IPS-18c (cell line): Measurements from ENCODE around the gene IFITM1.
"Not testable (repeated sequence)": the region's sequence is repeated elsewhere in the genome, so short reads cannot be mapped to it uniquely, and the experiment has no call there.

Experiments used
- H3K4me3 ChIP-seq: 2 replicates; pipeline ENCODE4 v1.7.0; 2013; ENCODE audit warnings: low read depth, mild to moderate bottlenecking, low read length, moderate library complexity; ENCODE audit not compliant: insufficient read depth
- H3K9me3 ChIP-seq: one replicate; pipeline ENCODE4 v1.6.1; 2013; ENCODE audit warnings: mild to moderate bottlenecking, low read length, moderate library complexity; ENCODE audit not compliant: control insufficient read depth, insufficient read depth

The IFITM1 gene

GRCh38 chr11:299951-300735 lies 13.7 kb upstream of the IFITM1 start:
- no peak overlapping the region for H3K4me3 ChIP-seq
- no peaks in the 10 kb centered on the region for H3K9me3 ChIP-seq

- H3K4me3 ChIP-seq = no peak overlapping the region
- no peaks in the 10 kb centered on the region for H3K9me3 ChIP-seq
Observed at GRCh38 chr11:303363-303762, 10.5 kb upstream of the IFITM1 start.

GRCh38 chr11:304061-304506 lies 9.8 kb upstream of the IFITM1 start:
- Histone ChIP-seq H3K4me3 (no peak overlapping the region), H3K9me3 (no peaks in the 10 kb centered on the region)

GRCh38 chr11:304915-305843 lies 8.7 kb upstream of the IFITM1 start:
- Histone ChIP-seq H3K9me3 (no peaks in the 10 kb centered on the region), H3K4me3 (peak overlapping the region; percentile 9)

DNA sequence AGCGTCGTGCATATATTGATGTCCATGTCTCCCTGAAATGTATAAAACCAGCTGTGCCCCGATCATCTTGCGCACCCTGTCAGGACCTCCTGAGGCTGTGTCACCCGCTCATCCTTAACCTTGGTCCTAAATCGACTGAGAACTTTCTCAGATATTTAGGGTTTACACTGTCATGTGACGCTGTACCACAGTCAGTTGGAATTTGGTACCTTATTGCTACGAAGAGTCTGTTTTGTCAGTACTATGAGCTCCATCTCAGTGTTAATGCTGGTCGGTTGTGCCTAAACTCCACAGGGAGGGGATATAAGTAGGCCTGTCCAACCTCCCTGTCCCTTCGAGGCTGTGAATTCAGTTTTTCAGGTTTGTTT lies 8.0 kb upstream of the IFITM1 start:
- H3K4me3 ChIP-seq = peak overlapping the region; percentile 9; the same call in 1 of the 2 replicates

GRCh38 chr11:306645-307371 lies 7.0 kb upstream of the IFITM1 start:
- Histone ChIP-seq H3K9me3 (no peaks in the 10 kb centered on the region), H3K4me3 (no peak overlapping the region)

More for the DNA sequence above, 8.0 kb upstream of the IFITM1 start:
- H3K9me3 ChIP-seq = no peaks in the 10 kb centered on the region

DNA sequence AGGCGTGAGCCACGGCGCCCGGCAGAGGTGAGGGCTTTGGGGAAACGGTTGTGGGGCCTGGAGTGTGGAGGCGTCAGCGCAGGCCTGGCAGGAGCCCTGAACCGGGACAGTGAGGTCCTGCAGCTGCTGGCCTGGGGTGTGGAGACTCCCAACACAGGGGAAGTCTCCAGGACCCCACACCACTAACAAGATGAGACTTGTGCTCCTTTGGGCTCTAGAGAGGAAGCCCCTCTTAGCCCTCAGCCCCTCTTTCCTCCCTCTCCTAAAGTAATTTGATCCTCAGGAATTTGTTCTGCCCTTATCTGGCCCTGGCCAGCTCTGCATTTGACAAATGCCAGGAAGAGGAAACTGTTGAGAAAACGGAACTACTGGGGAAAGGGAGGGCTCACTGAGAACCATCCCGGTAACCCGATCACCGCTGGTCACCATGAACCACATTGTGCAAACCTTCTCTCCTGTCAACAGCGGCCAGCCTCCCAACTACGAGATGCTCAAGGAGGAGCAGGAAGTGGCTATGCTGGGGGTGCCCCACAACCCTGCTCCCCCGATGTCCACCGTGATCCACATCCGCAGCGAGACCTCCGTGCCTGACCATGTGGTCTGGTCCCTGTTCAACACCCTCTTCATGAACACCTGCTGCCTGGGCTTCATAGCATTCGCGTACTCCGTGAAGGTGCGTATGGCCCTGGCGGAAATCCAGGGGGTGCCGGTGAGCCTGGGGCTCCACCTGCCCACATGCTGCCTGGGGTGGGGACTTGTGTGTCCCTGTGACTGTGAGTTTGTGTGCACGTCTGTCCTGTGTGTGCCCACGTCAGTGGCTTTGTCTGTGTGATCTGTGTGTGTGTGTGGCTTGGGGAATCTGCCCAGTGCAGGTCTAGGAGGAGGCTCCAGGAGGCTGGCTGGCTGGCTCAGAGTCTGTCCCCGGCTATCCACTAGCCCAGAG lies 5.8 kb upstream of the IFITM1 start, which contains the start of gene IFITM2:
TSS of gene IFITM2 (plus strand) at position 51 of the 943 bp plus-strand sequence. CDS start at position 428, 377 bp downstream.
- not testable (repeated sequence) for H3K9me3 ChIP-seq
- peak within 1 kb of the TSS; percentile 60 for H3K4me3 ChIP-seq

GRCh38 chr11:308740-309665 lies 4.8 kb upstream of the IFITM1 start:
- H3K4me3 ChIP-seq = peak overlapping the region; percentile 1; the same call in 1 of the 2 replicates
- not testable (repeated sequence) for H3K9me3 ChIP-seq

DNA sequence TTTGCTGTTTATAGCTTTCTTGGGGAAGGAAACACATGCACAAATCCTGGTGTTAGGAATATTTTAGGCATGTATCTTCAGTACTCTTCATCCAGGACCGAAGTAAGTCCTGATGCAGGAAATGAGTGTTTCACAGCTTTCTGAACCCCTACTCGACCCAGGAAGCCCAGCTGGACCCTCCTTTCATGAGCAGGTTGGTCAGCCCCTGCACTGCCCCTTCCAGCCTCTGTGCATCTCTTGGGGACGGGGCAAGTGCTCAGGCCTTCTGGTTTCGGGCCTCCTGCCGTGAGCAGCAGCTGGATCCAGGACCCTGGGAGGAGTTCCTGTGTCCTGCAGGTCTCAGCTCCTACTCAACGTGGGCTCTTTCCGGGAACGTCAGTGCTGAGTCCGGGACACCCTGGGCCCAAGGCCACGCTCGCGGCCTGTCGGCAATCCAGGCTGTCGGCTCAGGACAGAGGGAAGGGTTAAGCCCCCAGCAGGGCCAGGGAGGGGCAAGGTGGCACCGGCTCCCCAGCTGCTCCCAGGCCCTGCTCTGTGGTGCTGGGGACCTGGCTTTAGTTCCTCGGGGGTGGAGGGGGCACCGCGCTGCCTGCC lies 3.8 kb upstream of the IFITM1 start:
- H3K4me3 ChIP-seq, H3K9me3 ChIP-seq: not testable (repeated sequence)

- not testable (repeated sequence) for H3K4me3 ChIP-seq, H3K9me3 ChIP-seq
Observed at GRCh38 chr11:311013-311748, 2.7 kb upstream of the IFITM1 start.

GRCh38 chr11:312092-312816 lies 1.6 kb upstream of the IFITM1 start:
- no peak overlapping the region for H3K4me3 ChIP-seq
- H3K9me3 ChIP-seq = no peaks in the 10 kb centered on the region

DNA sequence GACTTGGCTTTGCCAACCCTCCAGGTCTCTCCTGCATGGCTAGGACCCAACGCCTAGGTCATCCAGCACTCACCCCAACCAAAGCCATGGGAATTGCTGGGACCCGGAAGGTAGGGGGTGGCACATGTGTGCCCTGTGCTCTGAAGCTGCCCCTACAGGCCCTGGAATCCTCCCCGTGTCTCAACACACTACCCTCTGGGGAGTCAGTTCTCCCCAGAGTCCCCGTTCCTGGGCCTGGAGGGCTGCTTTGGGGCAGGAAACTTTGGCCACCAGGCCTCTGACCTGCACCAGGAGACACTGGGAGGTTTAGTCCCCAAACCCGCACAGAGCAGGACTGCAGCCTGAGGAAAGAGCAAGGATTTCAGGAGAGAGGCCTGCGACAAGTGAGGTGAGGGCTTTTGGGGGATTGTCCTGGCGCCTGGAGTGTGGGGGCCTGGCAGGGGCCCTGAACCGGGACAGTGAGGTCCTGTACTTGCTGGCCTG lies 495 bp upstream of the IFITM1 start:
- Histone ChIP-seq H3K4me3 (peak overlapping the region; percentile 64), H3K9me3 (no peaks in the 10 kb centered on the region)

DNA sequence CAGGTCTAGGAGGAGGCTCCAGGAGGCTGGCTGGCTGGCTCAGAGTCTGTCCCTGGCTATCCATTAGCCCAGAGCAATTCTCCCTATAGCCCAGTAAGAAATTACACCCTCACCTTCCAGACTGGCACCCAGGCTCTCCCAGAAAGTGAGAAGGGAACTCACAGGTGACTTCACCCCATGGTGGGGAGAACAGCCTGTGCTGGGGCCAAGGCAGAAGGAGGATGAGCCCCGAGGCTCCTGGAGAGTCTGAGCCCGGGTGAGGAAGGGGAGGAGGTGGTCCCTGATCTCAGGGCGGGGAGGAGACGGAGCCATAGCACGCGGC lies 675 bp downstream of the IFITM1 start:
- H3K4me3 ChIP-seq = peak overlapping the region; percentile 71
- H3K9me3 ChIP-seq = not testable (repeated sequence)

DNA sequence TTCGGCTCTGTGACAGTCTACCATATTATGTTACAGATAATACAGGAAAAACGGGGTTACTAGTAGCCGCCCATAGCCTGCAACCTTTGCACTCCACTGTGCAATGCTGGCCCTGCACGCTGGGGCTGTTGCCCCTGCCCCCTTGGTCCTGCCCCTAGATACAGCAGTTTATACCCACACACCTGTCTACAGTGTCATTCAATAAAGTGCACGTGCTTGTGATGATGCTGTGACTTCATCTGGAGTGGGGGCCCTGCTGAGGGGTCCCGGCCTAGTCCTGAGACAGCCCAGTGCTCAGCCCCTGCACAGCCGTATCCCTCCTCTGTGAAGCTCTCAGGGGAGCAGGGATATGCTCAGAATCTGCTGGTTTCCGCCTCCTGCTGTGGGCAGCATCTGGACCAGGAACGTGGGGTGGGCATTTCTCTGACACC lies 1.2 kb downstream of the IFITM1 start:
- peak overlapping the region; percentile 71 for H3K4me3 ChIP-seq
- no peaks in the 10 kb centered on the region for H3K9me3 ChIP-seq
